Mucosa of stomach (tissue), 1 donor: ENCODE results near the gene SCFD2.
"Not testable (repeated sequence)": the region's sequence is repeated elsewhere in the genome, so short reads cannot be mapped to it uniquely, and the experiment has no call there.

Source experiments
- H3K27me3 ChIP-seq: one replicate; pipeline ENCODE4 v1.7.0; 2013; ENCODE audit warnings: mild to moderate bottlenecking, low read length; ENCODE audit not compliant: control insufficient read depth, insufficient read depth
- H3K36me3 ChIP-seq: one replicate; pipeline ENCODE4 v1.7.0; 2013; ENCODE audit warnings: low read length; ENCODE audit not compliant: control insufficient read depth, insufficient read depth
- H3K4me1 ChIP-seq: one replicate; pipeline ENCODE4 v1.7.0; 2013; ENCODE audit warnings: mild to moderate bottlenecking, low read length; ENCODE audit not compliant: control insufficient read depth, insufficient read depth
- H3K4me3 ChIP-seq: one replicate; pipeline ENCODE4 v1.7.0; 2013; ENCODE audit warnings: low read length
- H3K9ac ChIP-seq: one replicate; pipeline ENCODE4 v1.7.0; 2013; ENCODE audit warnings: mild to moderate bottlenecking, low read length, moderate library complexity
- H3K9me3 ChIP-seq: one replicate; pipeline ENCODE4 v1.7.0; 2013; ENCODE audit warnings: mild to moderate bottlenecking, low read length, moderate library complexity; ENCODE audit not compliant: control insufficient read depth
- donor health status: Pancreatic carcinoma.

Gene SCFD2

GRCh38 chr4:53004497-53005148 lies 361.2 kb downstream of the SCFD2 start:
- Histone ChIP-seq H3K9ac (no peak overlapping the region), H3K9me3 (no peaks in the 10 kb centered on the region), H3K27me3 (no peaks in the 10 kb centered on the region), H3K36me3 (no peaks in the 10 kb centered on the region), H3K4me1 (no peaks in the 10 kb centered on the region), H3K4me3 (no peak overlapping the region)

GRCh38 chr4:53003959-53004358 lies 361.9 kb downstream of the SCFD2 start:
- H3K36me3 ChIP-seq = no peaks in the 10 kb centered on the region
- no peak overlapping the region for H3K9ac ChIP-seq
- no peak overlapping the region for H3K4me3 ChIP-seq
- H3K27me3 ChIP-seq = no peaks in the 10 kb centered on the region
- H3K4me1 ChIP-seq = no peaks in the 10 kb centered on the region
- no peaks in the 10 kb centered on the region for H3K9me3 ChIP-seq

- no peak overlapping the region for H3K9ac ChIP-seq
- H3K9me3 ChIP-seq = no peaks in the 10 kb centered on the region
- H3K4me1 ChIP-seq = no peaks in the 10 kb centered on the region
- H3K4me3 ChIP-seq = no peak overlapping the region
- no peaks in the 10 kb centered on the region for H3K27me3 ChIP-seq
- H3K36me3 ChIP-seq = no peaks in the 10 kb centered on the region
Observed at GRCh38 chr4:53000560-53000959, 365.3 kb downstream of the SCFD2 start.

GRCh38 chr4:52999626-53000025 lies 366.2 kb downstream of the SCFD2 start:
- Histone ChIP-seq H3K27me3 (no peaks in the 10 kb centered on the region), H3K4me3 (no peak overlapping the region), H3K36me3 (no peaks in the 10 kb centered on the region), H3K9me3 (no peaks in the 10 kb centered on the region), H3K4me1 (no peaks in the 10 kb centered on the region), H3K9ac (no peak overlapping the region)

GRCh38 chr4:52998413-52998812 lies 367.4 kb downstream of the SCFD2 start:
- Histone ChIP-seq H3K27me3 (no peaks in the 10 kb centered on the region), H3K4me3 (no peak overlapping the region), H3K9me3 (no peaks in the 10 kb centered on the region), H3K36me3 (no peaks in the 10 kb centered on the region), H3K4me1 (no peaks in the 10 kb centered on the region), H3K9ac (no peak overlapping the region)

GRCh38 chr4:52997132-52997416 lies 368.8 kb downstream of the SCFD2 start:
- H3K4me3 ChIP-seq = no peak overlapping the region
- no peaks in the 10 kb centered on the region for H3K9me3 ChIP-seq
- no peaks in the 10 kb centered on the region for H3K36me3 ChIP-seq
- no peak overlapping the region for H3K9ac ChIP-seq
- no peaks in the 10 kb centered on the region for H3K4me1 ChIP-seq
- no peaks in the 10 kb centered on the region for H3K27me3 ChIP-seq

GRCh38 chr4:52996261-52997131 lies 369.4 kb downstream of the SCFD2 start:
- no peak overlapping the region for H3K4me3 ChIP-seq
- no peak overlapping the region for H3K9ac ChIP-seq
- H3K36me3 ChIP-seq = no peaks in the 10 kb centered on the region
- H3K4me1 ChIP-seq = no peaks in the 10 kb centered on the region
- H3K9me3 ChIP-seq = no peaks in the 10 kb centered on the region
- no peaks in the 10 kb centered on the region for H3K27me3 ChIP-seq

- Histone ChIP-seq H3K9ac (no peak overlapping the region), H3K4me3 (no peak overlapping the region), H3K36me3 (no peaks in the 10 kb centered on the region), H3K27me3 (no peaks in the 10 kb centered on the region), H3K4me1 (no peaks in the 10 kb centered on the region), H3K9me3 (no peaks in the 10 kb centered on the region)
Observed at GRCh38 chr4:52995360-52996030, 370.4 kb downstream of the SCFD2 start.

- Histone ChIP-seq H3K4me1 (no peaks in the 10 kb centered on the region), H3K27me3 (no peaks in the 10 kb centered on the region), H3K36me3 (no peaks in the 10 kb centered on the region), H3K9ac (no peak overlapping the region), H3K9me3 (no peaks in the 10 kb centered on the region), H3K4me3 (no peak overlapping the region)
Observed at GRCh38 chr4:52994567-52994966, 371.3 kb downstream of the SCFD2 start.

- Histone ChIP-seq H3K27me3 (no peaks in the 10 kb centered on the region), H3K9ac (no peak overlapping the region), H3K9me3 (no peaks in the 10 kb centered on the region), H3K4me3 (no peak overlapping the region), H3K36me3 (no peaks in the 10 kb centered on the region), H3K4me1 (no peaks in the 10 kb centered on the region)
Observed at GRCh38 chr4:52993771-52994170, 372.1 kb downstream of the SCFD2 start.

GRCh38 chr4:52992551-52992950 lies 373.3 kb downstream of the SCFD2 start:
- H3K4me3 ChIP-seq, H3K9ac ChIP-seq, H3K36me3 ChIP-seq, H3K4me1 ChIP-seq, H3K9me3 ChIP-seq, H3K27me3 ChIP-seq: not testable (repeated sequence)

GRCh38 chr4:52991472-52991871 lies 374.4 kb downstream of the SCFD2 start:
- H3K4me1 ChIP-seq = no peaks in the 10 kb centered on the region
- H3K36me3 ChIP-seq = no peaks in the 10 kb centered on the region
- H3K27me3 ChIP-seq = no peaks in the 10 kb centered on the region
- H3K9me3 ChIP-seq = no peaks in the 10 kb centered on the region
- H3K9ac ChIP-seq = no peak overlapping the region
- no peak overlapping the region for H3K4me3 ChIP-seq
